ENCODE results near the gene NPFF. TPM values are rescaled to one million over a fixed set of nuclear protein-coding genes. Genes with fewer than 3 reads are reported as not detected.

NPFF gene
- polyA plus RNA-seq, 1 donor (not counting 4 experiments of a cell fraction or from before 2014, with no cell fraction given): not detected

DNA sequence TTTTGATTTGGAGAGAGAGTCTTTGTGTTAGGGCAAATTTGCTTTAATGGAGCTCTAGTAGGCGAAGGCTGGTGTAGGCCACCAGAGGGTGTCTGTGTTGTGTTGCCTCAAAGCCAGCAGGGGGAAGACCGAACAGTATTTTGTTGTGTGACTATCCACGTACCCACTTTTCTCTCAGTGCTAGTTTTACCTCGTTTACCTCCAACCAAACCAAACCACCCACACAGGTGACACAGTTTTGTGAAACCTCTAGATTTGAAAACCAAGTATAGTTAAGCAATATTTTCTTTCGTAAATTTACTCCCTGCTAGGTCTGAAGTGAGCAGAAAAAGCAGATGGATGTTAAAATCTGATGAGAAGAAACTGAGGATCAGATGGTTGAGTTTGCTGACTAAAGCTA is 36.3 kb upstream of the NPFF start:
- no peak overlapping the region for H3K27ac ChIP-seq (ENCODE audit: control insufficient read depth, insufficient read depth, low read length)
- H2AFZ ChIP-seq (ENCODE audit: control insufficient read depth, low read length): no peak overlapping the region
- H3K36me3 ChIP-seq (ENCODE audit: control insufficient read depth in 2 of 2, extremely low read depth in 1 of 2, insufficient read depth in 2 of 2, low read length in 2 of 2): peaks cover 12 to 17% of the 10 kb centered on the region in 2 experiments
- no peak overlapping the region for H3K4me3 ChIP-seq (ENCODE audit: control insufficient read depth in 2 of 3, extremely low read depth in 1 of 3, insufficient read depth in 2 of 3, low read depth in 1 of 3, low read length in 3 of 3)
- no peak for FAIRE-seq
- dilution Hi-C loops (cut with MboI; ENCODE audit: extremely low pct_ligation_motif_present, low sequenced_read_pairs): no loop called here
- no peak for DNase-seq (ENCODE audit: low read depth, low spot score)
- H4K20me1 ChIP-seq (ENCODE audit: control insufficient read depth, extremely low read depth, insufficient read depth, low read length): no peaks in the 10 kb centered on the region
- H3K4me1 ChIP-seq (ENCODE audit: control insufficient read depth, extremely low read depth, insufficient read depth, low read length): no peaks in the 10 kb centered on the region
- TF ChIP-seq EZH2 (IDR thresholded peaks at IDR 0.05; ENCODE audit: low read length): no peak
- TF ChIP-seq, protein P1, sequence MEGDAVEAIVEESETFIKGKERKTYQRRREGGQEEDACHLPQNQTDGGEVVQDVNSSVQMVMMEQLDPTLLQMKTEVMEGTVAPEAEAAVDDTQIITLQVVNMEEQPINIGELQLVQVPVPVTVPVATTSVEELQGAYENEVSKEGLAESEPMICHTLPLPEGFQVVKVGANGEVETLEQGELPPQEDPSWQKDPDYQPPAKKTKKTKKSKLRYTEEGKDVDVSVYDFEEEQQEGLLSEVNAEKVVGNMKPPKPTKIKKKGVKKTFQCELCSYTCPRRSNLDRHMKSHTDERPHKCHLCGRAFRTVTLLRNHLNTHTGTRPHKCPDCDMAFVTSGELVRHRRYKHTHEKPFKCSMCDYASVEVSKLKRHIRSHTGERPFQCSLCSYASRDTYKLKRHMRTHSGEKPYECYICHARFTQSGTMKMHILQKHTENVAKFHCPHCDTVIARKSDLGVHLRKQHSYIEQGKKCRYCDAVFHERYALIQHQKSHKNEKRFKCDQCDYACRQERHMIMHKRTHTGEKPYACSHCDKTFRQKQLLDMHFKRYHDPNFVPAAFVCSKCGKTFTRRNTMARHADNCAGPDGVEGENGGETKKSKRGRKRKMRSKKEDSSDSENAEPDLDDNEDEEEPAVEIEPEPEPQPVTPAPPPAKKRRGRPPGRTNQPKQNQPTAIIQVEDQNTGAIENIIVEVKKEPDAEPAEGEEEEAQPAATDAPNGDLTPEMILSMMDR (optimal IDR thresholded peaks at IDR 0.05 in 1 of 3, IDR thresholded peaks at IDR 0.05 in 1 of 3, conservative IDR thresholded peaks at IDR 0.05 in 1 of 3; ENCODE audit: extremely low read depth in 1 of 3, insufficient read depth in 2 of 3, low read length in 3 of 3): peak; percentile 77 to 89 (median 87)
- no peaks in the 10 kb centered on the region for H3K27me3 ChIP-seq (ENCODE audit: control insufficient read depth, extremely low read depth, insufficient read depth, low read length)
- H3K4me2 ChIP-seq (ENCODE audit: control insufficient read depth, extremely low read depth, insufficient read depth, low read depth, low read length): no peak overlapping the region
- H3K9me1 ChIP-seq (ENCODE audit: control insufficient read depth, extremely low read depth, insufficient read depth, low read length): no peaks in the 10 kb centered on the region
- no peaks in the 10 kb centered on the region for H3K9me3 ChIP-seq (ENCODE audit: control insufficient read depth, low read depth, low read length)
- H3K79me2 ChIP-seq (ENCODE audit: control insufficient read depth, insufficient read depth, low read length): no peaks in the 10 kb centered on the region
- H3K9ac ChIP-seq (ENCODE audit: control insufficient read depth, extremely low read depth, insufficient read depth, low read length): no peak overlapping the region

DNA sequence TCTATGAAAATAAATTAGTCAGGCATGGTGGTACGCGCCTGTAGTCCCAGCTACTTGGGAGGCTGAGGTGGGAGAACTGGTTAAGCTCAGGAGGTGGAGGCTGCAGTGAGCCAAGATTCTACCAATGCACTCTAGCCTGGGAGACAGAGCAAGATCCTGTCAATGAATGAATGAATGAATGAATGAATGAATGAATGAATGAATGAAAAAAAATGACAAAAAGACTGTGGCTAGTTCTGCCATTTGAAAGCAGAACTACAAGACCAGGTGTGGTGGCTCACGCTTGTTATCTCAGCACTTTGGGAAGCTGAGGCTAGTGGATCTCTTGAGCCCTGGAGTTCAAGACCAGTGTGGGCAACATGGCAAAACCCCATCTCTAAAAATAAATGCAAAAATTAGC is 32.2 kb upstream of the NPFF start:
- Histone ChIP-seq H3K27ac (ENCODE audit: control insufficient read depth, insufficient read depth, low read length) (no peak overlapping the region), H3K4me3 (ENCODE audit: control insufficient read depth in 2 of 3, extremely low read depth in 1 of 3, insufficient read depth in 2 of 3, low read depth in 1 of 3, low read length in 3 of 3) (no peak overlapping the region), H3K27me3 (ENCODE audit: control insufficient read depth, extremely low read depth, insufficient read depth, low read length) (no peaks in the 10 kb centered on the region), H3K9ac (ENCODE audit: control insufficient read depth, extremely low read depth, insufficient read depth, low read length) (no peak overlapping the region), H3K4me2 (ENCODE audit: control insufficient read depth, extremely low read depth, insufficient read depth, low read depth, low read length) (no peak overlapping the region), H3K4me1 (ENCODE audit: control insufficient read depth, extremely low read depth, insufficient read depth, low read length) (no peaks in the 10 kb centered on the region), H4K20me1 (ENCODE audit: control insufficient read depth, extremely low read depth, insufficient read depth, low read length) (no peaks in the 10 kb centered on the region), H3K79me2 (ENCODE audit: control insufficient read depth, insufficient read depth, low read length) (no peaks in the 10 kb centered on the region), H3K36me3 (ENCODE audit: control insufficient read depth in 2 of 2, extremely low read depth in 1 of 2, insufficient read depth in 2 of 2, low read length in 2 of 2) (peaks cover 12 to 16% of the 10 kb centered on the region in 2 experiments), H3K9me1 (ENCODE audit: control insufficient read depth, extremely low read depth, insufficient read depth, low read length) (no peaks in the 10 kb centered on the region), H3K9me3 (ENCODE audit: control insufficient read depth, low read depth, low read length) (no peaks in the 10 kb centered on the region), H2AFZ (ENCODE audit: control insufficient read depth, low read length) (no peak overlapping the region)
- FAIRE-seq: no peak
- dilution Hi-C loops (cut with MboI; ENCODE audit: extremely low pct_ligation_motif_present, low sequenced_read_pairs): no loop called here
- TF ChIP-seq, protein P1 (optimal IDR thresholded peaks at IDR 0.05 in 1 of 3, IDR thresholded peaks at IDR 0.05 in 1 of 3, conservative IDR thresholded peaks at IDR 0.05 in 1 of 3; ENCODE audit: extremely low read depth in 1 of 3, insufficient read depth in 2 of 3, low read length in 3 of 3): no peak
- no peak for TF ChIP-seq EZH2 (IDR thresholded peaks at IDR 0.05; ENCODE audit: low read length)
- DNase-seq (ENCODE audit: low read depth, low spot score): no peak

Measured in keratinocyte (primary cell).